Renal cortical epithelial cell (primary cell): ENCODE measurements around the gene MECP2. TPM values are rescaled to one million over a fixed set of nuclear protein-coding genes. Genes with fewer than 3 reads are reported as not detected.

Experiments
- DNase-seq: peaks from one replicate; pipeline ENCODE4 v3.0.0-alpha.2; 2011; ENCODE audit warnings: low read depth
- total RNA-seq: library from RNA; depleted of rRNA; stranded (reverse); fragments of >200 nt; gene quantifications from 2 replicates; pipeline ENCODE4 v1.2.3, GENCODE V29; 2014

MECP2 gene
- total RNA-seq, 1 donor from 2014 or later = 32.1 TPM

DNA sequence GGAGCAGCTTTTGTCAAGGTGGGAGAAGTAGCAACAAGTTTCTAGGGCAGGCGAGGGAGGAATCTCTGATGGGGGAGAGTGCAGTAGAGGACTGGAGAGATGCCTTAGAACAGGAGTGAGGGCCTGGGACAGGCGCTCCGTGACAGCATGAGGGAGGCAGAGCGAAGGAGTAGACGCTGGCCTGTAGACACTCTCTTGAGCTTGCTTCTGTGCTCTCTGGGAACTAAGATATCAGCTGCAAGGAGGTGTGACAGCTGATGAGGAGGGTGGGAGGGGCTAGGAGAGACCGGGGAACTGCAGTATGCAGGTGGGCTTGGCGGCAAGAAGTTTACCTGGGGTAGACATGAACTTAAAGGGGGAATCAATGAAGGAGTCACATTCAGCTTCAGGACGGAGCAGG lies 35.7 kb downstream of the MECP2 start:
- DNase-seq = no peak

GRCh38 chrX:154059729-154060245 lies 37.7 kb downstream of the MECP2 start:
- DNase-seq = no peak

DNA sequence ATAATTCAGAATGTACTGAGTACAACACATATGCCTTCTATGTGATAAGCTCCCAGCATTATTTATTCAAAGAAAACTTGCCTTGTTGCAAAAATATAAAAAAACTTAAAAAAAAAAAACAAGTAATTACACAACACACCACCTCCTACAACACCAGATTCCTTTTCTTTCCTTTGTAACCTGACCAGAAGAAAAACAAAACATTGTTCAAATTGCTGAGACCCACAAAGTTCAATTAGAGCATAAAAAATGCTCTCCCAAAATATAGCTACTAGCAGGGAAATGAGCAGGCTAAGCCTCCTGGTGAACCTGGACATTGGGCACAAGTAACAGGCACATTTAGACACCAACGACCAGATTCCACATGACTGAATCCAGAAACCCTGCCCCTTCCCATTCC lies 38.3 kb downstream of the MECP2 start:
- peak; percentile 31 for DNase-seq

DNA sequence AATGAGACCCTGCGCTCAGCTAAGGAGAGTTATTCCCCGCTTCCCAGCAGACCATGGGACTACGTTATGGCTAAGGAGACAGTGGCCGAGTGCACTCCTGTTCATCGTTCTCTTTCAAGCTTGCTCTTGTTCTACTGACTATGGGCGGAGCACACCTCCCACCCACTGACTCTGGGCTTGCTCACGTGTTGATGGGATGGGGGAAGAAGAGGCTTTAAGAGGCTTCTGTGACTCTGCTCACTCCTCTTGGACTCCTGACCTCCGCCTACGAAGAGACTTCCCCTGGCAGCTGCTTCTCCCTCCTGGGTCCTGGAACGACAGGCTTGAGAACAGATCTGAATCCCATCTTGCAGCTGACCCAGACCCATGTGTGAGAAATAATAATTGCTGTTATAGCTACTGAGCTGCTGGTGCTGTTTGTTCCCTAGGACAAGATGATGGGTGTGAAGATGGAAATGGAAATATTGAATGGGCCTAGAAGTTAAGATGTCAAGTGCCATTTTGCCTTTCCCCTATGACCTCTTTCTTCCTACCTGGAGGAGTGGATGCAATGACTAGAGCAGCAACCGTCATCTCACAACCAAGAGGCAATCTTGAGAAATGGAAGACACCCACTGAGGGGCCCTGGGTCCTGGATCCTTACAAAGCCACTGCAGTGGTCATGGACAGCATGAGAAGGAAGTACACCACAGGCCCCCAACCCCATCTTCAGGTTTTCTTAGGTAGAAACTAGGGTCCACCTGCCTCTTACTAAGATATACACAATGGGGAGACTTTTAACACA lies 39.1 kb downstream of the MECP2 start:
- no peak for DNase-seq

DNA sequence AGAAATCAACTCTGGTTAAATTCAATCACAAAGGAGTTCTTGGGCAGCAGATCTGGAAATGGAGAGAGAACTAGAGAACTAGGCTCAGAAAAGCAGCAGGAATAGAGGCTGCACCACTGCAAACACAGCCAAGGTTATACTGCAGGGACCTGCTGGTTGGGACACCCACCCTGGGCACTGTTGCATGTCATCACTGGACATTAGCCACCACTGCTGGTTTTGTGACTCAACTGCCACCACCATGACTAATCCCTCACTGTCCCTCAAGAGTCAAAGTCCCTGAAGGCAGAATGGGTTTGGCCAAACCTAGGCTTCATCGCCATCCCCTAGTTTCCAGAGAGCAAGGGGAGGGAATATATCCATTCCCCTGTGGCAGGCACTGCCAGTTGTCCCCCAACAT lies 39.7 kb downstream of the MECP2 start:
- no peak for DNase-seq

GRCh38 chrX:154056770-154057241 lies 40.7 kb downstream of the MECP2 start:
- DNase-seq = peak; percentile 31

- DNase-seq = peak; percentile 41
Observed at GRCh38 chrX:154051201-154051810, 46.2 kb downstream of the MECP2 start.

- DNase-seq = no peak
Observed at GRCh38 chrX:154050113-154050495, 47.4 kb downstream of the MECP2 start.

DNA sequence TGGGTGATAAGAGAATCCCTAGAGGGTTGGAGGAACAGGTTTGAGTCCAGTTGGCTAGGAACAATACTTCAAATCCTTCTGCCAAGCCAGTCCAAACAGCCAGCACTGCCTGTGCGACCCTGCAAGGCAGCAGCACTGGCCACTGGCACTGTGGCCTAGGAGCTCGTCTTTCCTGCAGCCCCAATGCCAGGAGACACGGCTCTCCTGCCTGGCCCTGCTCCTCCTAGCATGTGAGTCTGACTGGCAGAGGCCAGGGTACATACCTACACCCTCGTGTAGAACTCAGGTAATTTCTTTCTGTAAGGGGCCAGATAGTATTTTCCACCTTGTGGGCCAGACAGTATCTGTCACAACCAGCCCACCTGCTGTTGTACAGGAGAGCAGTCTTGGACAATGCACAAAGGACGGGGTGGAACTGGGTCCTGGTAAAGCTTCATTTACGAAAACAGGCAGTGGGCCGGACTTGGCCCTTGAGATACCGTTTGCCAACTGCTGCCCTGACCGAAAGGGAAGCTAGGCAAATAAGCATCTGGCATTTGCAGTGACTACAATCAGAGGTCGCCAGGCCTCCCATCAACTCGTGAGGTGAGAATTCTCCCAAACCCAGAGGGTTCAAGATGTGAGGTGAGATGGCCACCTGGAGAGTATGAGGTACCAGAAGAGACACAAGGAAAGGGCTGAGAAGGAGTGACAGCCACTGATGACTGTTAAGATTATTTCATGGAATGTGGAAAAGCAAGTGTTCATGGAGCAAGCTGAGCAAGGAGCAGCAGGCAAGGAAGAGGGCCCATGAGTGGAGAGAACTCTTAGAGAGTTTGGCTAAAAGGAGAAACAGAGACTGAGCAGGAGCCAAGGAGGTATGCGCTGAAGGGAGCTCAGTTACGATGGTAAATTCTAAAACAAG lies 48.1 kb downstream of the MECP2 start:
- DNase-seq = no peak

DNA sequence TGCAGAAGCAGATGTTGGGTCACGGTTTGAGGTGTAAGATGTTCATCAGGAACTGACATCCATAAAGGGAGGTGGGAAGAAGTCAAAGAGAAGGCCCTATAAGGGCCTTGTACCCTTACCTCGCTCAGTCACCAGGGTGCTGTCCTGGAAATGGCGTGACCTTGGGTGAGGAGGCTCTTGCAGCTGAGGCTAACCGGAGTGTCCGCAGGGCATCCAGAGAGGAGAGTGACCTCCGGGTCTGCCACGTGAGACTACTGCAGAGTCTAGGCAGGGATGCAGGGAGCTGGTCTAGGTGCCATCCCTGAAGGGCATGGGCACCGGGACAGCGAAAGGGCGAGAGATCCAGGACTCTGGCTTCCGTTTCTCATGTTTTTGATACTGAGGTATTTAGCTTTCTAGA lies 49.1 kb downstream of the MECP2 start:
- no peak for DNase-seq

DNA sequence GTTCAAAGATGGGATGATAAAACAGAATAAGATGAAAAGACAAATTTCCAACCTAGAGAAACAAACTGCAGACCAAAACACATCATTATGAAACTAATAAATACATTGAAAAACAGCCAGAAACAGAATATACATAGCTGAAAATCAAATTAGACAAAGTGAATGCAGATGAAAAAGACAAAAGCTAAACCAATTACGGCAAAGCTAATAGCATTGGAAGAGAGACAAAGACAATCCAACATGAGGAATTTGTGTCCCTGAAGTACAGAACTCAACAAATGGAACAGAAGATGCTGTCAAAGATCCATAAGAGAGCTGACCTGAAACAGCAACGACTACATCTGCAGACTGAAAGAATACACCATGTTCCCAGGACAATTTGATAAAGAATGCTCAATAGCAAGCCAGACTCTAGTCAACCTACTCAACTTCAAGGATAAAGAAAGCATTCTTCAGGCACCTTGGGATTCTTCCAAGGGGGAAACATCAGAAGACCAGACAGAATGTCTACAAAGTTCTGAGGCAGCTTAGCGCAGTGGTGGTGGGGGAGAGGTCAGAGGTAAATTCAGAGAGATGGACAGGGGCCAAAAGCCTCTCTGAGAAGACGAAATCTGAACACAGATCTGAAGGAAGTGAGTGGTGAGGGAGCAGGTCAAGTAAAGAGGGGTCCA lies 50.4 kb downstream of the MECP2 start:
- DNase-seq = no peak

DNA sequence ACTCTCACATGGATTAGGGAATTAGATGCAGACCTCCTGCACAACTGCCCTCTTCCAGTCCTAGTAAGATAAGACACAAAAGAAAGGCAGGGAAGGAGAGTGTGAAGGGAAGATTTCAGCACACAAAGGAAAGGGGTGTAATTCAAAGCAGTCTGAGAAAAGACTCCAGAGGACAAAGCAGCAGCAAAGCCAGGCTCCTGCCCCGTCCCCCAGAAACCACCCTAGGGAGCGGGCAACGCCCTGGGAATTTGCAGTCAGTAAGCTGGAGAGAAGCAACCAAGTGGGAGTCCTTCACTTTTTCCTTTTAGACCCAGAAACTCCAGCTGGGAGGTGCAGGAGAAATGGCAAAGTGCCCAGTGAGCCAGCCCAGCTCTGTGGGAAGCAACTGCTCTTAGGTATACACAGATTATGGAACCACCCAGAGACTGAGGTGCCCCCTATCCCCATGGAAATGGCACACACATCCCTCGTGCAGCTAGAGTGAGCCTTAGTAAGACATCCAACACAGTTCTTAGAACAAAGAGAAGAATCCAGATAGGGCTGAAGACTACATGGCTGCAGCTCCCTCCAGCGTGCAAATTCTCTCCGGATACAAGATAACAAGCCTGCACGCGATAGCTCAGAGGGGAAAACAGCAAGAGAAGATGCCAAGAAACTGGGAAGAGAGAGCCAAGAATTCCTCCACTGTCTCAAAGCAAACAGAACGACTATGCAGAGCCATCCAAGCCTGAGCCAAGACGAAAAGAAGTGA lies 51.3 kb downstream of the MECP2 start:
- no peak for DNase-seq

- DNase-seq = no peak
Observed at GRCh38 chrX:154044091-154044490, 53.4 kb downstream of the MECP2 start.

DNA sequence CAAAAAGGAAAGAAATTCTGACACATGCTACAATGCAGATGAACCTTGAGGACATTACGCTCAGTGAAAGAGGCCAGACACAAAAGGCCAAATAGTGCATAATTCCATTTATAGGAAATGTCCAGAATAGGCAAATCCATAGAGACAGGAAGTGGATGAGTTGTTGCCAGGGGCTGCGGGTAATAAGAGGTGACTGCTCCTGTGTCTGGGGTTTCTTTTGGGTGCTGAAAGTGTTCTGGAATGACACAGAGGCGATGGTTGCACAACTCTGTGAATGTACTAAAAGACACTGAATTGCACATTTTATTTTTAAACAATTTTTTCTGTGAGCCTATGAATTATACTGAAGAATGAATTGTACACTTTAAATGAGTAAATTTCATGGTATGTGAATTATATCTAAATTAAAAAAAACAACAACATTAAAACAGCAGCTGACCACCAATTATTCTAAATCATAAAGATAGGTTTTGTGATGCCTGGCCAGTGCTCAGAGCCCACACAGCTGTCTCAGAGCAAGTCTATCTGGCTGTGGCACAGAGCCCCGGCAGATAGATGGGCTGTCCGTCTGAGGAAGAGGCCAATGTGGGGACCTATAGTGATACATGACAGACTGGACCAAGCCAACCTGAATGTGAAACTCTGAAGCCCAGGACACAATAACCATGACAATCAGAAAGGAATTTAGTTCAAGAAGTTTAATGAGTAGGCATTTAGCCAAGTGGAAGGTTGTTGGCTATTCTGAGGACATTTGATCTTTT lies 54.3 kb downstream of the MECP2 start:
- no peak for DNase-seq

DNA sequence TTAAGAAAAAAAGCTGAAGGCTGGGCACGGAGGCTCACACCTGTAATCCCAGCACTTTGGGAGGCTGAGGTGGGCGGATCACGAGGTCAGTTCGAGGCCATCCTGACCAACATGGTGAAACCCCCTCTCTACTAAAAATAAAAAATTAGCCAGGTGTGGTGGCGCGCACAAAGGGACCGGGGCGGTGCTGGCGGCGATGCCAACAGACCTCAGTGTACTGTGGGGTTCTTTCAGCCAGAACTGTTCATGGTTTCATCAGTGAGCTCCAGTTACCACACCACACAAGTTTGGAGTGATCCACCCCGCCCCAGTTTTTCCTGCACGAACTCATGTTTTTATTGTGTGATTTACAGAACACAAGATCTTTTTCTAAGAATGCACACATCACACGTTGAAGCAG lies 56.7 kb downstream of the MECP2 start:
- DNase-seq = no peak

GRCh38 chrX:154040307-154040756 lies 57.2 kb downstream of the MECP2 start:
- peak; percentile 49 for DNase-seq

- DNase-seq = no peak
Observed at GRCh38 chrX:154039577-154039976, 57.9 kb downstream of the MECP2 start.

DNA sequence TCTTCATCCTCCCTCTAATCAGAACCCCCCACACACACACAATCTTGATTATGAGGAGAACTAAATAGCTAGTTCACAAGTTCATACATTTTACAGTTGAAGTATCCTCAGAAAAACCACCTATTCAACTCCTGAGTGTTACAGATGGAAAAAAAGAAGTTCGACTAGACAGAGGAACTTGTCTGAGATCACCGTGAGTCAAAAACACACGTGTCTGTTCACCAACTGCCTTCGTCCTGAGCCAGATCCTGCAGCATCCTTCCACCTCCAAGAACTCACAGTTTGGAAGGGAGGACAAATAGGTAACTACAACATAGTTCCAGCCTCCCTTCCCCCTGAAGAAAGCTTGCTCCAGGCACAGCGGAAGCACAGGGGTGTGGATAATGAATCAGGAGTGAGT lies 58.9 kb downstream of the MECP2 start:
- DNase-seq = no peak

- no peak for DNase-seq
Observed at GRCh38 chrX:154037754-154038153, 59.8 kb downstream of the MECP2 start.

DNA sequence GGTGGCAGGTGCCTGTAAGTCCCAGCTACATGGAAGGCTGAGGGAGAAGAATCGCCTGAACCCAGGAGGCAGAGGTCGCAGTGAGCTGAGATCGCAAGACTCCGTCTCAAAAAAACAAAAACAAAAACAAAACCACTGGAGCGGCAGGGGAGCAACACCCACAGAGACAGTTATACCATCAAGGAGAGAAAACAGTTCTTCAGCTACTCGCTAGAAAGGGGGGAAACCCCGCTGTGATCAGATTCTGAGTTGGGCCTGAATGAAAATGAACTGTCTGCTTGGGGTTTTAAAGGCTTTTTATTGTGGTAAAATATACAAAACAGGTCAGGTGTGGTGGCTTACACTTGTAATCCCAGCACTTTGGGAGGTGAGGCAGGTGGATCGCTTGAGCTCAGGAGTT lies 61.0 kb downstream of the MECP2 start:
- DNase-seq = no peak
